ENCODE data around the gene OSBPL3.

DNA sequence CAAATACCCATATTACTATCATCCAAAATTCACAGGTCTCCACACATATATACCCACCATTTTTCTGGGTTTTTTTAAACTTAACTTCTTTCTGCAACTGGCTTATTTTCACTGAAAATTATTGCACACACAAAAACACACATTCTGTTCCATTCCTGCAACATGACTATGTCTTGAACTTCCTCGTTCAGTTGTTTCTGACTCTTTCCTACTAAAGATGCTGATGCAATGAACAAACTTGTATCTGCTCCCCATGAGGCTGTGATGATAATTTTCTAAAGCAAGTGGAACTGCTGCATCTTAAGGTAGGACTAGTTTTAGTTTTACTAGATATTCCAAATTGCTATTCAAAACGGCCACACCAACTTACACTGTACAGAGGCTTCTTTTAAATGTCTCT, 77.7 kb downstream of the OSBPL3 start:
- TF ChIP-seq, protein P1, sequence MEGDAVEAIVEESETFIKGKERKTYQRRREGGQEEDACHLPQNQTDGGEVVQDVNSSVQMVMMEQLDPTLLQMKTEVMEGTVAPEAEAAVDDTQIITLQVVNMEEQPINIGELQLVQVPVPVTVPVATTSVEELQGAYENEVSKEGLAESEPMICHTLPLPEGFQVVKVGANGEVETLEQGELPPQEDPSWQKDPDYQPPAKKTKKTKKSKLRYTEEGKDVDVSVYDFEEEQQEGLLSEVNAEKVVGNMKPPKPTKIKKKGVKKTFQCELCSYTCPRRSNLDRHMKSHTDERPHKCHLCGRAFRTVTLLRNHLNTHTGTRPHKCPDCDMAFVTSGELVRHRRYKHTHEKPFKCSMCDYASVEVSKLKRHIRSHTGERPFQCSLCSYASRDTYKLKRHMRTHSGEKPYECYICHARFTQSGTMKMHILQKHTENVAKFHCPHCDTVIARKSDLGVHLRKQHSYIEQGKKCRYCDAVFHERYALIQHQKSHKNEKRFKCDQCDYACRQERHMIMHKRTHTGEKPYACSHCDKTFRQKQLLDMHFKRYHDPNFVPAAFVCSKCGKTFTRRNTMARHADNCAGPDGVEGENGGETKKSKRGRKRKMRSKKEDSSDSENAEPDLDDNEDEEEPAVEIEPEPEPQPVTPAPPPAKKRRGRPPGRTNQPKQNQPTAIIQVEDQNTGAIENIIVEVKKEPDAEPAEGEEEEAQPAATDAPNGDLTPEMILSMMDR (conservative IDR thresholded peaks at IDR 0.05 in 1 of 2, IDR thresholded peaks at IDR 0.05 in 1 of 2; ENCODE audit: extremely low read depth in 1 of 2, insufficient read depth in 1 of 2, low read depth in 1 of 2, low read length in 2 of 2): no peak
- no peak for TF ChIP-seq EZH2 (IDR thresholded peaks at IDR 0.05; ENCODE audit: borderline replicate concordance, low read length)

All from mammary epithelial cell (primary cell).